AG04449 (cell line): ENCODE measurements around the gene GTF2H2C.
"Not testable (repeated sequence)": the region's sequence is repeated elsewhere in the genome, so short reads cannot be mapped to it uniquely, and the experiment has no call there.

Source experiments
- CTCF ChIA-PET: fragments of 350-600 bp; formaldehyde crosslinking; extraction: SDS; loops from one replicate; lab custom pipeline; 2021; ENCODE audit warnings: antibody characterized with exemption; lab: Yijun Ruan, JAX
- POLR2A ChIA-PET: fragments of 400-600, 350-600 bp; formaldehyde crosslinking; extraction: SDS; loops from one replicate; lab custom pipeline; 2020; ENCODE audit warnings: antibody characterized with exemption, inconsistent platforms; lab: Yijun Ruan, JAX
- DNase-seq: peaks from one replicate; pipeline ENCODE4 v3.0.0-alpha.2; 2010; ENCODE audit warnings: low read depth, low spot score
- H3K4me3 ChIP-seq: 2 replicates; pipeline ENCODE4 v1.5.1; 2011; ENCODE audit warnings: low read depth, mild to moderate bottlenecking, control low read depth, low read length
- CTCF ChIP-seq: IDR thresholded peaks from one replicate; pipeline ENCODE4 v1.5.1; 2011; ENCODE audit warnings: mild to moderate bottlenecking, moderate library complexity, low read length, control low read depth, inconsistent platforms; ENCODE audit not compliant: insufficient read depth; ENCODE audit errors: missing control alignments

The GTF2H2C gene

GRCh38 chr5:69559908-69560330 lies at the start of gene GTF2H2C:
TSS of gene GTF2H2C (plus strand) at chr5:69560191. CDS start at chr5:69565133, 4,942 bp downstream.
- peak within 1 kb of the TSS; percentile 54 for H3K4me3 ChIP-seq
- CTCF ChIA-PET, POLR2A ChIA-PET: not testable (repeated sequence)
- TF ChIP-seq CTCF: peak; percentile 18
- peak; percentile 1 for DNase-seq

GRCh38 chr5:69510694-69511093 lies 49.3 kb upstream of the GTF2H2C start:
- ChIA-PET POLR2A (no interaction called here), CTCF (interaction anchor here (0.9 kb wide), 1 partner anchor 8 kb away, joined by 3 read pairs; no protein-coding TSS in a partner anchor)
- H3K4me3 ChIP-seq: no peak overlapping the region
- no peak for DNase-seq
- TF ChIP-seq CTCF: no peak

GRCh38 chr5:69512740-69513260 lies 47.2 kb upstream of the GTF2H2C start:
- ChIA-PET CTCF (interaction anchor here (1.1 to 1.3 kb wide), 2 partner anchors 12 to 419 kb away, joined by 3 to 4 read pairs; partner anchors contain the start of gene SLC30A5), POLR2A (no interaction called here)
- no peak overlapping the region for H3K4me3 ChIP-seq
- TF ChIP-seq CTCF: no peak
- DNase-seq: peak; percentile 36

GRCh38 chr5:69515570-69515969 lies 44.4 kb upstream of the GTF2H2C start:
- H3K4me3 ChIP-seq, CTCF ChIA-PET, POLR2A ChIA-PET, DNase-seq: not testable (repeated sequence)

GRCh38 chr5:69516769-69517168 lies 43.2 kb upstream of the GTF2H2C start:
- TF ChIP-seq CTCF: no peak
- DNase-seq: no peak
- H3K4me3 ChIP-seq: no peak overlapping the region
- POLR2A ChIA-PET: no interaction called here
- CTCF ChIA-PET: no interaction called here

- no peak for TF ChIP-seq CTCF
- ChIA-PET POLR2A (interaction anchor here (1.8 kb wide), 1 partner anchor 13 kb away, joined by 3 read pairs; no protein-coding TSS in a partner anchor), CTCF (interaction anchor here (0.7 to 0.9 kb wide), 2 partner anchors 12 to 25 kb away, joined by 3 to 4 read pairs; partner anchors contain the start of gene OCLN)
- DNase-seq: no peak
- no peak overlapping the region for H3K4me3 ChIP-seq
Observed at GRCh38 chr5:69517763-69518212, 42.2 kb upstream of the GTF2H2C start.

GRCh38 chr5:69519285-69519684 lies 40.7 kb upstream of the GTF2H2C start:
- no peak overlapping the region for H3K4me3 ChIP-seq
- TF ChIP-seq CTCF: no peak
- ChIA-PET POLR2A (interaction anchor here (1.8 kb wide), 1 partner anchor 12 kb away, joined by 3 read pairs; no protein-coding TSS in a partner anchor), CTCF (no interaction called here)
- no peak for DNase-seq
